Measurements from ENCODE around the gene DYRK1A. TPM values are rescaled to one million over a fixed set of nuclear protein-coding genes. Genes with fewer than 3 reads are reported as not detected.
"Not testable (repeated sequence)": the region's sequence is repeated elsewhere in the genome, so short reads cannot be mapped to it uniquely, and the experiment has no call there.

DYRK1A gene
- total RNA-seq (10 to 100 TPM; 59.3 to 96.6 (median 72.1) TPM), polyA plus RNA-seq (10 to 100 TPM; 24.5 to 35.9 TPM)
- long read RNA-seq, donor 1, partial matches to known transcripts = 1 of 7 reads
- long read RNA-seq, donor 1, other reads (novel, unspliced or antisense) = 5 of 7 reads
- long read RNA-seq, donor 2, partial matches to known transcripts = 1 of 15 reads
- long read RNA-seq, donor 2, other reads (novel, unspliced or antisense) = 12 of 15 reads
- long read RNA-seq, donor 3, partial matches to known transcripts = 1 of 12 reads
- long read RNA-seq, donor 3, other reads (novel, unspliced or antisense) = 10 of 12 reads

- no peaks in the 10 kb centered on the region for H3K27me3 ChIP-seq
- peak; percentile 19 to 59 for TF ChIP-seq POLR2A (IDR thresholded peaks at IDR 0.05)
- peak in 2 of 12 donors; percentile 7 to 16 for TF ChIP-seq CTCF (IDR thresholded peaks at IDR 0.05)
- peak within 1 kb of the TSS; percentile 77 to 96 (median 88) for H3K4me3 ChIP-seq
- intact Hi-C loops (cut with DNase I) = loop anchor here in 9 of 10 donors (1.0 to 10.0 kb wide), 13 partner anchors 28 to 198 kb away; partner anchors contain the start of gene VPS26C (in 9 of the 9)
- H3K9me3 ChIP-seq = no peaks in the 10 kb centered on the region
- DNase-seq (peak; percentile 98 to 99 (median 99)), ATAC-seq (peak; percentile 91 to 98 (median 96))
- WGBS, 4 donors = 0 to 1% (median 0%) methylated on average over 36 to 92 of the region's 92 CpGs
- no peaks in the 10 kb centered on the region for H3K36me3 ChIP-seq
- H3K27ac ChIP-seq = peak within 1 kb of the TSS; percentile 98 to 100 (median 100)
- H3K4me1 ChIP-seq = peaks cover 9 to 45% (median 35%) of the 10 kb centered on the region in 12 donors
These were observed at the start of gene DYRK1A for GRCh38 chr21:37366482-37367316. Gene DYRK1A (plus strand): TSS chr21:37366773. CDS start chr21:37420375, 53,602 bp downstream.

GRCh38 chr21:37319551-37319950 lies 47.0 kb upstream of the DYRK1A start:
- no peak for DNase-seq

DNA sequence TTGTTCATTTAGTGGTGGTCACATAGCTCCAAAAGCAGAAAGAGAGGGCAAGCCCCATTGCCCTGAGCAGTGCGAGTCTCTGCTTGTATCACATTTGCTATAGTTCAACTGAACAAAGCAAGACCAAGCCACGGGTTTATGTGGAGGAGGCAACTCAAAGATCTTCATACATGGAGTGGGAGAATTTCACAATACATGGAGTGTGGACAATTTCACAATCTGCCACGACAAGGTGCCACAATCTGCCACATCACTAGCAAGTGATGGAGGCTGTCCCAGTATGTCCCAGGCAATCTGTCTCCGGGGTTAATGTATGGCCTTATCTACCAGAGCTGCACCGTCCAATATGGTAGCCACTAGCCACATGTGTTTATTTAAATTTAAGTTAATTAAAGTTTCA lies 44.5 kb upstream of the DYRK1A start:
- intact Hi-C loops (cut with DNase I) = no loop called here
- TF ChIP-seq CTCF (IDR thresholded peaks at IDR 0.05) (no peak), POLR2A (IDR thresholded peaks at IDR 0.05) (no peak)
- no peak overlapping the region for H3K27ac ChIP-seq
- H3K27me3 ChIP-seq = no peaks in the 10 kb centered on the region
- DNase-seq (no peak), ATAC-seq (no peak)
- 72 to 95% (median 78%) methylated on average over 5 of the region's 5 CpGs for WGBS, 4 donors
- H3K9me3 ChIP-seq = peaks cover 0 to 14% (median 9%) of the 10 kb centered on the region in 12 donors
- no peak overlapping the region for H3K4me3 ChIP-seq
- H3K4me1 ChIP-seq = no peaks in the 10 kb centered on the region
- H3K36me3 ChIP-seq = no peaks in the 10 kb centered on the region

More at GRCh38 chr21:37319551-37319950, 47.0 kb upstream of the DYRK1A start:
- Histone ChIP-seq H3K4me3 (no peak overlapping the region), H3K4me1 (no peaks in the 10 kb centered on the region), H3K9me3 (peaks cover 0 to 39% (median 19%) of the 10 kb centered on the region in 12 donors), H3K27me3 (no peaks in the 10 kb centered on the region), H3K36me3 (no peaks in the 10 kb centered on the region), H3K27ac (no peak overlapping the region)
- intact Hi-C loops (cut with DNase I) = no loop called here
- no peak for TF ChIP-seq POLR2A (IDR thresholded peaks at IDR 0.05)
- TF ChIP-seq CTCF (IDR thresholded peaks at IDR 0.05) = no peak
- 74 to 87% (median 78%) methylated on average over 2 of the region's 2 CpGs for WGBS, 4 donors
- no peak for ATAC-seq

GRCh38 chr21:37324558-37324957 lies 42.0 kb upstream of the DYRK1A start:
- no peak for TF ChIP-seq POLR2A (IDR thresholded peaks at IDR 0.05)
- TF ChIP-seq CTCF (IDR thresholded peaks at IDR 0.05) = no peak
- WGBS, 4 donors = 91 to 98% (median 94%) methylated on average over 2 of the region's 2 CpGs
- Histone ChIP-seq H3K4me1 (no peaks in the 10 kb centered on the region), H3K9me3 (no peaks in the 10 kb centered on the region), H3K27ac (no peak overlapping the region), H3K27me3 (no peaks in the 10 kb centered on the region), H3K36me3 (no peaks in the 10 kb centered on the region), H3K4me3 (no peak overlapping the region)
- no peak for DNase-seq
- no peak for ATAC-seq
- intact Hi-C loops (cut with DNase I) = no loop called here

GRCh38 chr21:37328147-37328546 lies 38.4 kb upstream of the DYRK1A start:
- intact Hi-C loops (cut with DNase I); DNase-seq: not testable (repeated sequence)
- WGBS, 4 donors = 82 to 89% (median 88%) methylated on average over 7 of the region's 7 CpGs

More at GRCh38 chr21:37328147-37328546, 38.4 kb upstream of the DYRK1A start:
- not testable (repeated sequence) for ATAC-seq, H3K36me3 ChIP-seq, H3K27ac ChIP-seq, H3K4me3 ChIP-seq, H3K4me1 ChIP-seq, H3K9me3 ChIP-seq, H3K27me3 ChIP-seq

All from heart left ventricle (tissue), 16 donors.